ENCODE measurements around the gene MLANA. TPM values are rescaled to one million over a fixed set of nuclear protein-coding genes. Genes with fewer than 3 reads are reported as not detected.

The MLANA gene
- total and polyA plus RNA-seq, 2 experiments from 2014 or later: not detected

DNA sequence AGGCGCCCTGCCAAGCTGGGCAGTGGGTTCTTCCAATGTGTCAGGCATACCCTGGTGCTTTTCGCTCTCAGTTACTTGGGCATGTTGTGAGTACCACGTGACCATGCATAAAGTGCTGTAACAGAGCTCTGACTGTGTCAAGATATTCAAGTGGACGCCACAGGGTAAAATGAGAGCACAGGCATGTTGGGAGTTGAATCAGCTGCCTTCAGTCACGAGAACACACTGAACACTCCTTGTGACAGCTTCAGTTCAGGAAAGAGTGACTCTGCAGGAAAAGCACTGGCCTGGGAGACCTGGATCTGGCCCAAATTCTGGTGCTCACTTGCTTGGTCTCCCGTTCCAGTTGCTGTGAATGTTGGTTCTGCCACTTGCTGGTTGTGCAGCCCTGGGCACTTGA lies 5.1 kb downstream of the MLANA start:
- TF ChIP-seq, protein P1, sequence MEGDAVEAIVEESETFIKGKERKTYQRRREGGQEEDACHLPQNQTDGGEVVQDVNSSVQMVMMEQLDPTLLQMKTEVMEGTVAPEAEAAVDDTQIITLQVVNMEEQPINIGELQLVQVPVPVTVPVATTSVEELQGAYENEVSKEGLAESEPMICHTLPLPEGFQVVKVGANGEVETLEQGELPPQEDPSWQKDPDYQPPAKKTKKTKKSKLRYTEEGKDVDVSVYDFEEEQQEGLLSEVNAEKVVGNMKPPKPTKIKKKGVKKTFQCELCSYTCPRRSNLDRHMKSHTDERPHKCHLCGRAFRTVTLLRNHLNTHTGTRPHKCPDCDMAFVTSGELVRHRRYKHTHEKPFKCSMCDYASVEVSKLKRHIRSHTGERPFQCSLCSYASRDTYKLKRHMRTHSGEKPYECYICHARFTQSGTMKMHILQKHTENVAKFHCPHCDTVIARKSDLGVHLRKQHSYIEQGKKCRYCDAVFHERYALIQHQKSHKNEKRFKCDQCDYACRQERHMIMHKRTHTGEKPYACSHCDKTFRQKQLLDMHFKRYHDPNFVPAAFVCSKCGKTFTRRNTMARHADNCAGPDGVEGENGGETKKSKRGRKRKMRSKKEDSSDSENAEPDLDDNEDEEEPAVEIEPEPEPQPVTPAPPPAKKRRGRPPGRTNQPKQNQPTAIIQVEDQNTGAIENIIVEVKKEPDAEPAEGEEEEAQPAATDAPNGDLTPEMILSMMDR (IDR thresholded peaks at IDR 0.05; ENCODE audit: poor library complexity): no peak
- TF ChIP-seq EZH2 (IDR thresholded peaks at IDR 0.05; ENCODE audit: borderline replicate concordance) (no peak), EZH2phosphoT487 (IDR thresholded peaks at IDR 0.05; ENCODE audit: low read depth, severe bottlenecking, unreplicated experiment) (no peak)
- Histone ChIP-seq H4K20me1 (ENCODE audit: insufficient read depth, poor library complexity, severe bottlenecking) (no peaks in the 10 kb centered on the region), H3K27ac (no peak overlapping the region), H3K4me2 (no peak overlapping the region), H3K27me3 (no peaks in the 10 kb centered on the region), H3K36me3 (replicated peaks; ENCODE audit: insufficient read depth, low read depth) (no peaks in the 10 kb centered on the region), H3K79me2 (no peaks in the 10 kb centered on the region), H3K9me3 (ENCODE audit: low read depth) (no peaks in the 10 kb centered on the region), H3K4me1 (ENCODE audit: insufficient read depth) (peaks cover 9% of the 10 kb centered on the region), H3K4me3 (no peak overlapping the region), H3K9me2 (replicated peaks; ENCODE audit: insufficient read depth) (no peaks in the 10 kb centered on the region), H2AFZ (no peak overlapping the region)
- no peak for DNase-seq (ENCODE audit: low spot score)
- 95% methylated on average over 6 of the region's 6 CpGs for WGBS (ENCODE audit: low lambda C conversion rate, missing lambda C conversion rate)

DNA sequence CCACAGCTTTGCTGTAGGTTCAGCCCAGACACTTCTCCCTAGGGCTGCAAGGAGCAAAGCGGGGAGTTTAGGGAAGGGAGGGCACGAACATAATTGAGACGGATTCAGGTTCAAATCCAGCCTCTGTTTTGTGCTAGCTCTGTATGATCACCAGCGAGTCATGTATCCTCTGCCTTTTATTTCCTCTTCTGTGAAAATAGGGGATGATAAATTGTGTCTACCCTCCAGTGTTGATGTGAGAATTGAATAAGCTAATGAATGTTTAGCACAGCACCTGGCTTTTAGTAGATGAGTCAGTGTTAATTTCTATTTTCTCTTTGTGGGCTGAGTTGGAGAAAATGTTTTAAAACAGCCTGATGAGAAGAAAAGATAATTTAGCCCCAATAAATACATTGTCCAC lies 6.2 kb downstream of the MLANA start:
- Histone ChIP-seq H3K4me1 (ENCODE audit: insufficient read depth) (peaks cover 9% of the 10 kb centered on the region), H2AFZ (no peak overlapping the region), H3K9me3 (ENCODE audit: low read depth) (no peaks in the 10 kb centered on the region), H3K27ac (no peak overlapping the region), H3K9me2 (replicated peaks; ENCODE audit: insufficient read depth) (no peaks in the 10 kb centered on the region), H3K4me3 (no peak overlapping the region), H4K20me1 (ENCODE audit: insufficient read depth, poor library complexity, severe bottlenecking) (no peaks in the 10 kb centered on the region), H3K27me3 (no peaks in the 10 kb centered on the region), H3K36me3 (replicated peaks; ENCODE audit: insufficient read depth, low read depth) (no peaks in the 10 kb centered on the region), H3K4me2 (no peak overlapping the region), H3K79me2 (no peaks in the 10 kb centered on the region)
- TF ChIP-seq EZH2 (IDR thresholded peaks at IDR 0.05; ENCODE audit: borderline replicate concordance) (no peak), EZH2phosphoT487 (IDR thresholded peaks at IDR 0.05; ENCODE audit: low read depth, severe bottlenecking, unreplicated experiment) (no peak)
- TF ChIP-seq, protein P1 (IDR thresholded peaks at IDR 0.05; ENCODE audit: poor library complexity): no peak
- no peak for DNase-seq (ENCODE audit: low spot score)
- 99% methylated on average over 4 of the region's 4 CpGs for WGBS (ENCODE audit: low lambda C conversion rate, missing lambda C conversion rate)

DNA sequence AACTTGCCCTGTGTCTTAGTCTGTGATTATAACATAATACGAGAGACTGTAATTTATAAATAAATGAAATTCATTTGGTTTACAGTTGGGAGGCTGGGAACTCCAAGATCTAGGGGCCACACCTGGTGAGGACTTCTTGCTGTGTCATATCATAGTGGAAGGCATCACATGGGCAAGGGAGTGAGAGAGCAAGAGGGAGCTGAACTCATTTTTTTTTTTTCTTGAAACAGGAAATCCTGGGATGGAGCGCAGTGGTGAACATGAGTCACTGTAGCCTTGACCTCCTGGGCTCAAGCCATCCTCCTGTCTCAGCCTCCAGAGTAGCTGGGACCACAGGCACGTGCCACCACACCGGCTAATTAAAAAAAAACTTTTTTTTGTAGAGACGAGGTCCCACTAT lies 7.2 kb downstream of the MLANA start:
- H3K9me3 ChIP-seq (ENCODE audit: low read depth): no peaks in the 10 kb centered on the region
- no peak overlapping the region for H3K4me3 ChIP-seq
- no peak overlapping the region for H3K27ac ChIP-seq
- H3K4me2 ChIP-seq: no peak overlapping the region
- H3K79me2 ChIP-seq: no peaks in the 10 kb centered on the region
- H3K27me3 ChIP-seq: no peaks in the 10 kb centered on the region
- DNase-seq (ENCODE audit: low spot score): no peak
- no peaks in the 10 kb centered on the region for H4K20me1 ChIP-seq (ENCODE audit: insufficient read depth, poor library complexity, severe bottlenecking)
- no peak overlapping the region for H2AFZ ChIP-seq
- TF ChIP-seq, protein P1 (IDR thresholded peaks at IDR 0.05; ENCODE audit: poor library complexity): no peak
- TF ChIP-seq EZH2 (IDR thresholded peaks at IDR 0.05; ENCODE audit: borderline replicate concordance) (no peak), EZH2phosphoT487 (IDR thresholded peaks at IDR 0.05; ENCODE audit: low read depth, severe bottlenecking, unreplicated experiment) (no peak)
- no peaks in the 10 kb centered on the region for H3K36me3 ChIP-seq (replicated peaks; ENCODE audit: insufficient read depth, low read depth)
- peaks cover 9% of the 10 kb centered on the region for H3K4me1 ChIP-seq (ENCODE audit: insufficient read depth)
- WGBS (ENCODE audit: low lambda C conversion rate, missing lambda C conversion rate): 93% methylated on average over 5 of the region's 5 CpGs
- H3K9me2 ChIP-seq (replicated peaks; ENCODE audit: insufficient read depth): no peaks in the 10 kb centered on the region

DNA sequence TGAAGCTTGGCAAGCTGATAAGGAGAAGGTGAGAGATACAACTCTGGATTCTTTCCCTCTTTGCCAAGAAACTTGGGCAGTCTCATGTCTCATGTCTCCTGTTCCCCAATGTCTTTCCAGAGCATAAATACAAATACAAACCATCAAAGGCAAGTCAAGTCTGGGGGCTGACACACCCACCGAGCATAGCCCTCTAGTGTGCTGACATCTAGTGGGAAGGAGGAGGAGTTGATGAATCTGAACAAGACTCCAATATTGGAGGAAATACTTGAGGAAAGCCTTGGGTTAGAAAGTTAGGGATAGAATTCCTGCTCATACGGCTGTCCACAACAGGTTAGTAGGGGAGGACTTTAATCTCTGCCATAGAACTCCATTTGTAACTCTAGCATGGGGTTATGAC lies 8.6 kb downstream of the MLANA start:
- Histone ChIP-seq H2AFZ (no peak overlapping the region), H3K79me2 (no peaks in the 10 kb centered on the region), H3K4me3 (no peak overlapping the region), H3K4me1 (ENCODE audit: insufficient read depth) (no peaks in the 10 kb centered on the region), H3K4me2 (no peak overlapping the region), H3K27ac (no peak overlapping the region), H3K9me3 (ENCODE audit: low read depth) (no peaks in the 10 kb centered on the region), H3K36me3 (replicated peaks; ENCODE audit: insufficient read depth, low read depth) (no peaks in the 10 kb centered on the region), H3K9me2 (replicated peaks; ENCODE audit: insufficient read depth) (no peaks in the 10 kb centered on the region), H3K27me3 (no peaks in the 10 kb centered on the region), H4K20me1 (ENCODE audit: insufficient read depth, poor library complexity, severe bottlenecking) (no peaks in the 10 kb centered on the region)
- 65% methylated on average over 2 of the region's 2 CpGs for WGBS (ENCODE audit: low lambda C conversion rate, missing lambda C conversion rate)
- TF ChIP-seq, protein P1 (IDR thresholded peaks at IDR 0.05; ENCODE audit: poor library complexity): peak; percentile 9
- no peak for TF ChIP-seq EZH2 (IDR thresholded peaks at IDR 0.05; ENCODE audit: borderline replicate concordance)
- no peak for DNase-seq (ENCODE audit: low spot score)
